Measurements from ENCODE around the gene OSCP1. TPM values are rescaled to one million over a fixed set of nuclear protein-coding genes. Genes with fewer than 3 reads are reported as not detected.

OSCP1 gene
- polyA plus RNA-seq, 1 of the 3 experiments (the other 2 are of a cell fraction): 11.9 TPM

DNA sequence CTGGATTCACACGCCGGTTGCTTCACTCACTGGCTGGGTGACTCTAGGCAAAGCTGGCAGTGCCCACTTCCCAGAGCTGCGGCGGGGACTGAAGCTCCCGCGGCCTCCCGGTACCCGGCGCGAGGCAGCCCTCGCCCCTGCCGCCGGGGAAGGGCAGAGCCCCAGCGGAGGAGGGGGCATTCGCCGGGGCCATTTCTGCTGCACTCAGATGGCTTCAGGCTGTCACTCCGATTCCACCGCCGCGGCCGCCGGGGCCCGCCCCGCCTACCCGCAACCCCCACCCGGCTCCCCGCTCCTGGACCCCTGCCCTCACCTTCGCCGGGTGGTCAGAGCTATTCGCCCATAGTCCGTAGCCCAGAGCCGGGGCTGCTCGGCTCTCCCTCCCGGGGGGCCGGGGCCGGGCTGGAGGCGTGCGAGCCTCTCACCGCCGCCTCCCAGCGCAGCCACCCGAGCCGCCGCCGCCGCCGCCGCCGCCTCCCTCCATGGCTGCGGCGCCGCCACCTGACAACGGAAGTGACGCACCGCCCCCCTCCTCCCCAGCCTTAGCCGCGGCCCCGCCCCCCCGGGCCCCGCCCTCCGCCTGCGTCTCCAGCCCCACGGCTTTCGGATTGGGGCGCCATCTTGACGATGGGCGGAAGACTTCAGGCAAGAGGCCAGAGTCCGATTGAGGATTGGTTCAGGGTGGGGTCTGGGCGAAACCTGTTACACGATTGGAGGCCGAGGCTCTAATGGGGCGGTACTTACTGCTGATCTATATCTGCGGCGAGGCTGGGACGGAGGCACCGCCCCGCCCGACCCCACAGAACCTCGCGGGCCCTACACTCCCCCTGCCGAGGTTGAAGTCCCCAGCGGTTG lies 64.6 kb downstream of the OSCP1 start, which contains the start of gene STK40 (continued):
- TF ChIP-seq, protein P1, sequence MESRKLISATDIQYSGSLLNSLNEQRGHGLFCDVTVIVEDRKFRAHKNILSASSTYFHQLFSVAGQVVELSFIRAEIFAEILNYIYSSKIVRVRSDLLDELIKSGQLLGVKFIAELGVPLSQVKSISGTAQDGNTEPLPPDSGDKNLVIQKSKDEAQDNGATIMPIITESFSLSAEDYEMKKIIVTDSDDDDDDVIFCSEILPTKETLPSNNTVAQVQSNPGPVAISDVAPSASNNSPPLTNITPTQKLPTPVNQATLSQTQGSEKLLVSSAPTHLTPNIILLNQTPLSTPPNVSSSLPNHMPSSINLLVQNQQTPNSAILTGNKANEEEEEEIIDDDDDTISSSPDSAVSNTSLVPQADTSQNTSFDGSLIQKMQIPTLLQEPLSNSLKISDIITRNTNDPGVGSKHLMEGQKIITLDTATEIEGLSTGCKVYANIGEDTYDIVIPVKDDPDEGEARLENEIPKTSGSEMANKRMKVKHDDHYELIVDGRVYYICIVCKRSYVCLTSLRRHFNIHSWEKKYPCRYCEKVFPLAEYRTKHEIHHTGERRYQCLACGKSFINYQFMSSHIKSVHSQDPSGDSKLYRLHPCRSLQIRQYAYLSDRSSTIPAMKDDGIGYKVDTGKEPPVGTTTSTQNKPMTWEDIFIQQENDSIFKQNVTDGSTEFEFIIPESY (IDR thresholded peaks at IDR 0.05; ENCODE audit: borderline replicate concordance, low read depth): 0 out of 2 replicates have a peak, but pooled peaks have one; percentile 59
- TF ChIP-seq FOSL2 (IDR thresholded peaks at IDR 0.05; ENCODE audit: borderline replicate concordance, low read depth) (no peak), TAF1 (IDR thresholded peaks at IDR 0.05; ENCODE audit: borderline replicate concordance, low read depth, low read length) (no peak), MEF2A (IDR thresholded peaks at IDR 0.05; ENCODE audit: borderline replicate concordance, low read depth) (no peak), POLR2AphosphoS5 (IDR thresholded peaks at IDR 0.05; ENCODE audit: low read depth, low read length) (no peak), RAD21 (IDR thresholded peaks at IDR 0.05; ENCODE audit: low read length) (no peak), GABPA (IDR thresholded peaks at IDR 0.05; ENCODE audit: low read depth) (no peak; the same call in 1 of the 2 replicates), RXRA (IDR thresholded peaks at IDR 0.05; ENCODE audit: borderline replicate concordance, low read depth) (peak; percentile 13; the same call in 1 of the 2 replicates), SIN3A (IDR thresholded peaks at IDR 0.05; ENCODE audit: borderline replicate concordance, low read depth, low read length) (no peak; the same call in 1 of the 2 replicates), RFX5 (IDR thresholded peaks at IDR 0.05; ENCODE audit: low read length) (no peak), GATA2 (CRISPR knock-in tag; IDR thresholded peaks at IDR 0.05) (peak; percentile 99), YY1 (IDR thresholded peaks at IDR 0.05; ENCODE audit: low read depth) (peak; percentile 98), TCF12 (IDR thresholded peaks at IDR 0.05) (no peak), FOXM1 (IDR thresholded peaks at IDR 0.05; ENCODE audit: low read depth) (no peak)
- TF ChIP-seq, protein P2, sequence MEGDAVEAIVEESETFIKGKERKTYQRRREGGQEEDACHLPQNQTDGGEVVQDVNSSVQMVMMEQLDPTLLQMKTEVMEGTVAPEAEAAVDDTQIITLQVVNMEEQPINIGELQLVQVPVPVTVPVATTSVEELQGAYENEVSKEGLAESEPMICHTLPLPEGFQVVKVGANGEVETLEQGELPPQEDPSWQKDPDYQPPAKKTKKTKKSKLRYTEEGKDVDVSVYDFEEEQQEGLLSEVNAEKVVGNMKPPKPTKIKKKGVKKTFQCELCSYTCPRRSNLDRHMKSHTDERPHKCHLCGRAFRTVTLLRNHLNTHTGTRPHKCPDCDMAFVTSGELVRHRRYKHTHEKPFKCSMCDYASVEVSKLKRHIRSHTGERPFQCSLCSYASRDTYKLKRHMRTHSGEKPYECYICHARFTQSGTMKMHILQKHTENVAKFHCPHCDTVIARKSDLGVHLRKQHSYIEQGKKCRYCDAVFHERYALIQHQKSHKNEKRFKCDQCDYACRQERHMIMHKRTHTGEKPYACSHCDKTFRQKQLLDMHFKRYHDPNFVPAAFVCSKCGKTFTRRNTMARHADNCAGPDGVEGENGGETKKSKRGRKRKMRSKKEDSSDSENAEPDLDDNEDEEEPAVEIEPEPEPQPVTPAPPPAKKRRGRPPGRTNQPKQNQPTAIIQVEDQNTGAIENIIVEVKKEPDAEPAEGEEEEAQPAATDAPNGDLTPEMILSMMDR (IDR thresholded peaks at IDR 0.05): no peak
- TF ChIP-seq, protein P3, sequence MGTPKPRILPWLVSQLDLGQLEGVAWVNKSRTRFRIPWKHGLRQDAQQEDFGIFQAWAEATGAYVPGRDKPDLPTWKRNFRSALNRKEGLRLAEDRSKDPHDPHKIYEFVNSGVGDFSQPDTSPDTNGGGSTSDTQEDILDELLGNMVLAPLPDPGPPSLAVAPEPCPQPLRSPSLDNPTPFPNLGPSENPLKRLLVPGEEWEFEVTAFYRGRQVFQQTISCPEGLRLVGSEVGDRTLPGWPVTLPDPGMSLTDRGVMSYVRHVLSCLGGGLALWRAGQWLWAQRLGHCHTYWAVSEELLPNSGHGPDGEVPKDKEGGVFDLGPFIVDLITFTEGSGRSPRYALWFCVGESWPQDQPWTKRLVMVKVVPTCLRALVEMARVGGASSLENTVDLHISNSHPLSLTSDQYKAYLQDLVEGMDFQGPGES (IDR thresholded peaks at IDR 0.05; ENCODE audit: low read depth, low read length): peak; percentile 84
- TF ChIP-seq, protein P4, sequence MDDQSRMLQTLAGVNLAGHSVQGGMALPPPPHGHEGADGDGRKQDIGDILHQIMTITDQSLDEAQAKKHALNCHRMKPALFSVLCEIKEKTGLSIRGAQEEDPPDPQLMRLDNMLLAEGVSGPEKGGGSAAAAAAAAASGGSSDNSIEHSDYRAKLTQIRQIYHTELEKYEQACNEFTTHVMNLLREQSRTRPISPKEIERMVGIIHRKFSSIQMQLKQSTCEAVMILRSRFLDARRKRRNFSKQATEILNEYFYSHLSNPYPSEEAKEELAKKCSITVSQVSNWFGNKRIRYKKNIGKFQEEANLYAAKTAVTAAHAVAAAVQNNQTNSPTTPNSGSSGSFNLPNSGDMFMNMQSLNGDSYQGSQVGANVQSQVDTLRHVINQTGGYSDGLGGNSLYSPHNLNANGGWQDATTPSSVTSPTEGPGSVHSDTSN (IDR thresholded peaks at IDR 0.05): peak; percentile 57
- TF ChIP-seq, protein P5, sequence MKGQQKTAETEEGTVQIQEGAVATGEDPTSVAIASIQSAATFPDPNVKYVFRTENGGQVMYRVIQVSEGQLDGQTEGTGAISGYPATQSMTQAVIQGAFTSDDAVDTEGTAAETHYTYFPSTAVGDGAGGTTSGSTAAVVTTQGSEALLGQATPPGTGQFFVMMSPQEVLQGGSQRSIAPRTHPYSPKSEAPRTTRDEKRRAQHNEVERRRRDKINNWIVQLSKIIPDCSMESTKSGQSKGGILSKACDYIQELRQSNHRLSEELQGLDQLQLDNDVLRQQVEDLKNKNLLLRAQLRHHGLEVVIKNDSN (IDR thresholded peaks at IDR 0.05; ENCODE audit: borderline replicate concordance, low read depth): 0 out of 2 replicates have a peak, but pooled peaks have one; percentile 23
- TF ChIP-seq, protein P6, sequence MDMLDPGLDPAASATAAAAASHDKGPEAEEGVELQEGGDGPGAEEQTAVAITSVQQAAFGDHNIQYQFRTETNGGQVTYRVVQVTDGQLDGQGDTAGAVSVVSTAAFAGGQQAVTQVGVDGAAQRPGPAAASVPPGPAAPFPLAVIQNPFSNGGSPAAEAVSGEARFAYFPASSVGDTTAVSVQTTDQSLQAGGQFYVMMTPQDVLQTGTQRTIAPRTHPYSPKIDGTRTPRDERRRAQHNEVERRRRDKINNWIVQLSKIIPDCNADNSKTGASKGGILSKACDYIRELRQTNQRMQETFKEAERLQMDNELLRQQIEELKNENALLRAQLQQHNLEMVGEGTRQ (IDR thresholded peaks at IDR 0.05; ENCODE audit: borderline replicate concordance, low read depth, low read length): no peak
- TF ChIP-seq, protein P7, sequence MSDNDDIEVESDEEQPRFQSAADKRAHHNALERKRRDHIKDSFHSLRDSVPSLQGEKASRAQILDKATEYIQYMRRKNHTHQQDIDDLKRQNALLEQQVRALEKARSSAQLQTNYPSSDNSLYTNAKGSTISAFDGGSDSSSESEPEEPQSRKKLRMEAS (IDR thresholded peaks at IDR 0.05; ENCODE audit: low read depth): no peak

Measured in SK-N-SH (cell line).